HG03025 (cell line): Measurements from ENCODE around the gene SLAMF9.
"Not testable (repeated sequence)": the region's sequence is repeated elsewhere in the genome, so short reads cannot be mapped to it uniquely, and the experiment has no call there.

ENCODE experiments used
- ATAC-seq: cut with Tn5 transposase; IDR thresholded peaks from one replicate; pipeline ENCODE4 v1.9.1; 2021; ENCODE audit warnings: mild to moderate bottlenecking, moderate library complexity; ENCODE audit not compliant: unreplicated experiment, low FRiP score

Gene SLAMF9

DNA sequence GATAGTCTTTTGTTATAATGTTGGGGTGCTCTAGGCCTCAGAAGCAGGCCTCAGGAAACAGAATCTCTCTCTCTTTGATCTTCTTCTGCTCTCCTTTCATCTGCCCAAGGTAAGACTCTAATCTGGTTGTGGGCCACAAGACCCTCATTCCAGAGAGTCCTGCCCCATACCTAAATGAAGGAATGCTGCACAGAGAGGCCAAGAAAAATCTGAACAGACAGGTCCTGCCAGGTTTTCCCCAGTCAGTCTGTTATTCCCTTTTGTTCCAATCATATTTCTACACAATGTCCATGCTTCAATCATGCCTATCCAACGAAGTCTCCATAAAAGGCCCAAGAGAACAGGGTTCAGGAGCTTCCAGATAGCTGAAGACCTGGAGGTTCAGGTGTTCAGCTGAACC is 47.1 kb downstream of the SLAMF9 start:
- ATAC-seq: no peak

DNA sequence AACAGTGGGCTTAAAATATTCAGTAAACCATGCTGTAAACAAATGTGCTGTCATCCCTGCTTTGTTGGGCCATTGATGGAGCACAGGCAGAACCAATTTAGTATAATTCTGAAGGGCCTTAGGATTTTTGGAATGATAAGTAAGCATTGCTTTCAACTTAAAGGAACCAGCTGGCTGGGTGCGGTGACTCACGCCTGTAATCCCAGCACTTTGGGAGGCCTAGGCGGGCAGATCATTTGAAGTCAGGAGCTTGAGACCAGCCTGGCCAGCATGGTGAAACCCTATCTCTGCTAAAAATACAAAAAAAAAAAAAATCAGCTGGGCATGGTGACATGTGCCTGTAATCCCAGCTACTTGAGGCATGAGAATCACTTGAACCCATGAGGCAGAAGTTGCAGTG is 50.0 kb downstream of the SLAMF9 start:
- not testable (repeated sequence) for ATAC-seq

DNA sequence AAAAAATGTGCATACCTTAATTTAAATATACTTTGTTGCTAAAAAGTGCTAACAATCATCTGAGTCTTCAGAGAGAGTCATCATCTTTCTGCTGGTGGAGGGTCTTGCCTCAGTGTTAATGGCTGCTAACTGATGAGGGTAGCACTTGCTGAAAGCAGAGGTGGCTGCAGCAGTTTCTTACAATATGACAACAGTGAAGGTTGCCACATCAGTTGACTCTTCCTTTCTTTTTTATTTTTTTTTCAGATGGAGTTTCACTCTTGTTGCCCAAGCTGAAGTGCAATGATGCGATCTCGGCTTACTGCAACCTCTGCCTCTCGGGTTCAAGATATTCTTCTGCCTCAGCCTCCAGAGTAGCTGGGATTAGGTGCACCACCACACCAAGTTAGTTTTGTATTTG is 51.5 kb downstream of the SLAMF9 start:
- ATAC-seq: no peak
